Activated CD4-positive, alpha-beta T cell treated with anti-CD3 and anti-CD28 coated beads, Interleukin-2, amount 10 ng/mL, durations not matched to agents 7 days and 5 days (primary cell): Measurements from ENCODE around the gene SLC35F3. TPM values are rescaled to one million over a fixed set of nuclear protein-coding genes. Genes with fewer than 3 reads are reported as not detected.

Source experiments
- CTCF ChIA-PET: fragments of 350-600 bp; sonication (Branson Sonifier 250); formaldehyde crosslinking; loops from one replicate; lab custom pipeline; 2021; ENCODE audit warnings: antibody characterized with exemption; lab: Charles Lee
- POLR2A ChIA-PET: fragments of 350-600 bp; sonication (Branson Sonifier 250); formaldehyde crosslinking; loops from one replicate; lab custom pipeline; 2021; ENCODE audit warnings: antibody characterized with exemption; lab: Charles Lee
- DNase-seq: peaks from one replicate; pipeline ENCODE4 v3.0.0-alpha.2; 2020
- H3K27ac Mint-ChIP-seq: one replicate; pipeline ENCODE4 v1.8.0; 2021; ENCODE audit warnings: mild to moderate bottlenecking, moderate library complexity, mixed read lengths
- H3K27me3 Mint-ChIP-seq: one replicate; pipeline ENCODE4 v1.8.0; 2021; ENCODE audit warnings: mixed read lengths
- H3K36me3 Mint-ChIP-seq: one replicate; pipeline ENCODE4 v1.8.0; 2021; ENCODE audit warnings: low read depth, mixed read lengths
- H3K4me1 Mint-ChIP-seq: one replicate; pipeline ENCODE4 v1.8.0; 2021; ENCODE audit warnings: mixed read lengths
- H3K4me3 Mint-ChIP-seq: one replicate; pipeline ENCODE4 v1.8.0; 2021; ENCODE audit warnings: mild to moderate bottlenecking, moderate library complexity, mixed read lengths
- H3K9me3 Mint-ChIP-seq: one replicate; pipeline ENCODE4 v1.8.0; 2021; ENCODE audit warnings: mixed read lengths
- total RNA-seq, 2 experiments: library from RNA; stranded (reverse); gene quantifications; one replicate each; pipeline ENCODE4 v1.2.3, GENCODE V29; 2021

Gene SLC35F3
- total RNA-seq, 2 experiments from 2014 or later = 5.9 to 6.5 TPM

DNA sequence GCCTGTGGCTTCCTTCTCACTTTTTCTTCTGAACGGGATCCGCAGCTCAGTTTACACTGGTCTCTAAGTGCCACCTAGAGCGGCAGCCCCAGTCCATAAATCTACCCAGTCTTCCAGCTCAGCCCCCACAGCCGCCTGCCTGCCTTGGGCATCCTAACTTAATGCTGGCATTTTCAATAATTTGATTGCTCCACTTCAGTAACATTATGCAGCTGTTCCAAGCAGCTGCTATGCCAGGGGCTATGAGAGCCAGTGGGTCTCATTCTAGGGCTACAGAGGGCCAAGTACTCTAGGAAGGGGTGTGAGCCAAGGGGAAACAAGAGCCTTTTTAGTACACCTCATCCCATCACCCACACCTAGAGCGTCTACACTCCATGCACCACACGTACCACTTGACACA lies 420.3 kb downstream of the SLC35F3 start:
- H3K27ac Mint-ChIP-seq = no peak overlapping the region
- ChIA-PET CTCF (interaction anchor here (0.8 to 3.3 kb wide), 4 partner anchors 11 to 112 kb away, joined by 3 to 9 read pairs (median 4); no protein-coding TSS in a partner anchor), POLR2A (no interaction called here)
- no peak for DNase-seq
- peaks cover 5% of the 10 kb centered on the region for H3K36me3 Mint-ChIP-seq
- H3K4me1 Mint-ChIP-seq = peaks cover 35% of the 10 kb centered on the region
- peaks cover 5% of the 10 kb centered on the region for H3K27me3 Mint-ChIP-seq
- H3K9me3 Mint-ChIP-seq = no peaks in the 10 kb centered on the region
- no peak overlapping the region for H3K4me3 Mint-ChIP-seq

GRCh38 chr1:234325878-234326496 lies 421.5 kb downstream of the SLC35F3 start:
- H3K27ac Mint-ChIP-seq = peak overlapping the region; percentile 78
- no peak for DNase-seq
- POLR2A ChIA-PET = no interaction called here

GRCh38 chr1:234326497-234327366 lies 422.3 kb downstream of the SLC35F3 start:
- peaks cover 24% of the 10 kb centered on the region for H3K4me1 Mint-ChIP-seq
- peak overlapping the region; percentile 78 for H3K27ac Mint-ChIP-seq
- ChIA-PET CTCF (interaction anchor here (0.7 to 3.3 kb wide), 16 partner anchors 9 to 202 kb away, joined by 3 to 18 read pairs (median 4); no protein-coding TSS in a partner anchor), POLR2A (no interaction called here)
- H3K4me3 Mint-ChIP-seq = peak overlapping the region; percentile 73
- no peaks in the 10 kb centered on the region for H3K36me3 Mint-ChIP-seq
- H3K27me3 Mint-ChIP-seq = peaks cover 7% of the 10 kb centered on the region
- peak; percentile 78 for DNase-seq
- no peaks in the 10 kb centered on the region for H3K9me3 Mint-ChIP-seq

More at GRCh38 chr1:234325878-234326496, 421.5 kb downstream of the SLC35F3 start:
- CTCF ChIA-PET = interaction anchor here (0.7 to 3.3 kb wide), 14 partner anchors 10 to 772 kb away, joined by 3 to 18 read pairs (median 4); no protein-coding TSS in a partner anchor
- Mint-ChIP-seq H3K9me3 (no peaks in the 10 kb centered on the region), H3K4me3 (peak overlapping the region; percentile 73), H3K36me3 (peaks cover 5% of the 10 kb centered on the region), H3K4me1 (peaks cover 31% of the 10 kb centered on the region), H3K27me3 (peaks cover 5% of the 10 kb centered on the region)

DNA sequence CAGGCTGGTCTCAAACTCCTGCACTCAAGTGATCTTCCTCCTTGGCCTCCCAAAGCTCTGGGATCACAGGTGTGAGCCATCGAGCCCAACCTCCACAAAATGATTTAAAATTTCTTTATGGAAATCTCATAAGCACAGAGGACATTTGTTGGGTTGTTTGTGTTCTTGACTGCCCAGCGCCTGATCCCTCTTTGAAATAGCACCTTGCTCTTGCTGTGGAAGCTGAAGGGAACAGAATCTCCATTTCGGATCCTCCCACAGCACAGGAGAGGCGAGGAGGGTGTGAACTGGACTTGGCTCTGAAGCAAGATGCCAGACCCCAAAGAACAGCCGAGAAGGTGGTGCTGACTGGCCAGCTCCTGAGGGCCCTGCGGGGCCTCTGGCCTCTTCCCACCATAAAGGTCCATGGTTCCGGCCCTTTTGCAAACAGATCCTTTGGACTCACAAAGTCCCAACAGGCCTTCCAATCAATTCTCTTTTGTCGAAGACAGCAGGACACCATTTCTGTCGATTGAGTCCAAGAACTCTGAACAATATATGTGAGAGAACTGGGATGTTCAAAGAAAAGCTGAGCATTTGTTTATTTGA lies 423.2 kb downstream of the SLC35F3 start:
- POLR2A ChIA-PET = no interaction called here
- no peak for DNase-seq

DNA sequence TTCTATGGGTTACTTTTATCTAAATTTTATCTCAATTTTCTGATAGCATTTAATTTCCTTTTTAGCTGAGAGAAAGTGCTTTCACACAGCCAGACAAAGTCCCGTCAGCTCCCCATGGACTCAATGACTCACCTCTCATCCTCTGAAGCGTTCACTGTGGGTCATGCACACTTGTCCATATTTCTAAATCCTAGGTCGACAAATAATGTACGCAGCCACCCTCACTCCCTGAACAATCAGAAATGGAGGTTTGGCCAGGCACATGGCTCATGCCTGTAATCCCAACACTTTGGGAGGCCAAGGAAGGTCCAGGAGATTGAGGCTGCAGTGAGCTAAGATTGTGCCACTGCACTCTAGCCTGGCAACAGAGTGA lies 426.4 kb downstream of the SLC35F3 start:
- no peak overlapping the region for H3K4me3 Mint-ChIP-seq
- DNase-seq = no peak
- H3K4me1 Mint-ChIP-seq = peaks cover 11% of the 10 kb centered on the region
- peaks cover under 1% of the 10 kb centered on the region for H3K36me3 Mint-ChIP-seq
- peaks cover 4% of the 10 kb centered on the region for H3K9me3 Mint-ChIP-seq
- CTCF ChIA-PET = interaction anchor here (1.0 kb wide), 1 partner anchor 164 kb away, joined by 3 read pairs; no protein-coding TSS in a partner anchor
- H3K27ac Mint-ChIP-seq = no peak overlapping the region
- peaks cover 21% of the 10 kb centered on the region for H3K27me3 Mint-ChIP-seq
- POLR2A ChIA-PET = no interaction called here

More for the DNA sequence above, 423.2 kb downstream of the SLC35F3 start:
- Mint-ChIP-seq H3K27ac (no peak overlapping the region), H3K27me3 (peaks cover 14% of the 10 kb centered on the region), H3K36me3 (no peaks in the 10 kb centered on the region), H3K4me1 (peaks cover 21% of the 10 kb centered on the region), H3K9me3 (no peaks in the 10 kb centered on the region), H3K4me3 (no peak overlapping the region)
- CTCF ChIA-PET = interaction anchor here (0.9 to 3.3 kb wide), 11 partner anchors 9 to 217 kb away, joined by 3 to 18 read pairs (median 4); no protein-coding TSS in a partner anchor

DNA sequence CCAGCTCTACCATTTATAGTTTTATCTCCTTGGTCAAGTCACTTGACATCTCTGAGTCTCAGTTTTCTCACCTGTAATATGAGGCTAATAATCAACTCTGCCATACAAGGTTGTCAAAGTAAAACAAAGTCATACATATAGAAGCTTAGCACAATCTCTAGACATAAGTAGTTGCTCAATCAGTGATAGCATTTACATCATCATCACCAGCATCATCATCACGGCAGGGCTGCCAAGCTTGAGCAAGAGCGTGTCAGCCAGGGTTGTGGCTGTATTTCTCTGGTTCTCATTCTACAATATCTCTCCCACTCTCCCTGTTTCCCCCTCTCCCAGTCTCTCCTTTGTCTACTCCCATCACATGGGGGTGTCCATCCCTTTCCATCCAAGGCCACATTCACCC lies 427.0 kb downstream of the SLC35F3 start:
- peaks cover 7% of the 10 kb centered on the region for H3K9me3 Mint-ChIP-seq
- POLR2A ChIA-PET = no interaction called here
- CTCF ChIA-PET = no interaction called here
- H3K27me3 Mint-ChIP-seq = peaks cover 28% of the 10 kb centered on the region
- H3K4me3 Mint-ChIP-seq = no peak overlapping the region
- H3K4me1 Mint-ChIP-seq = peaks cover 5% of the 10 kb centered on the region
- peaks cover 2% of the 10 kb centered on the region for H3K36me3 Mint-ChIP-seq
- no peak for DNase-seq
- no peak overlapping the region for H3K27ac Mint-ChIP-seq

- peaks cover 50% of the 10 kb centered on the region for H3K27me3 Mint-ChIP-seq
- no peaks in the 10 kb centered on the region for H3K4me1 Mint-ChIP-seq
- POLR2A ChIA-PET = no interaction called here
- H3K9me3 Mint-ChIP-seq = peaks cover 19% of the 10 kb centered on the region
- H3K27ac Mint-ChIP-seq = no peak overlapping the region
- H3K4me3 Mint-ChIP-seq = no peak overlapping the region
- CTCF ChIA-PET = interaction anchor here (0.6 to 1.1 kb wide), 2 partner anchors 8 to 11 kb away, joined by 3 to 4 read pairs; no protein-coding TSS in a partner anchor
- peaks cover 2% of the 10 kb centered on the region for H3K36me3 Mint-ChIP-seq
- no peak for DNase-seq
These were observed 431.9 kb downstream of the SLC35F3 start for GRCh38 chr1:234336359-234336758.

GRCh38 chr1:234337233-234337632 lies 432.8 kb downstream of the SLC35F3 start:
- H3K9me3 Mint-ChIP-seq = peaks cover 19% of the 10 kb centered on the region
- no peak overlapping the region for H3K27ac Mint-ChIP-seq
- no peak for DNase-seq
- no peaks in the 10 kb centered on the region for H3K4me1 Mint-ChIP-seq
- peaks cover 44% of the 10 kb centered on the region for H3K27me3 Mint-ChIP-seq
- H3K36me3 Mint-ChIP-seq = peaks cover 2% of the 10 kb centered on the region
- H3K4me3 Mint-ChIP-seq = no peak overlapping the region
- ChIA-PET POLR2A (no interaction called here), CTCF (interaction anchor here (1.1 kb wide), 1 partner anchor 9 kb away, joined by 4 read pairs; no protein-coding TSS in a partner anchor)

DNA sequence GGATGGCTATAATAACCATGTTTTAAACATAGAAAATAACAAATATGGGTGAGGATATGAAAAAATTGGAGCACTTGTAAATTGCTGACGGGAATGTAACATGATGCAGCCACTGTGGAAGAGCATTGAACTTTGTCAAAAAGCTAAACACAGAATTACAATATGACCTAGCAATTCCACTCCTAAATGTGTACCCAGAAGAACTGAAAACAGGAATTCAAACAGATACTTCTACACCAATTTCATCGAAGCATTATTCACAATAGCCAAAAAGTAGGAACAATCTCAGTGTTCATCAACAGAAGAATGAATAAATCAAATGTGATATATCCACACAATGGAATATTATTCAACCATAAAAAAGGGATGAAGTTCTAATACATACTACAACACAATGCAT lies 436.1 kb downstream of the SLC35F3 start:
- ChIA-PET POLR2A (no interaction called here), CTCF (interaction anchor here (1.2 kb wide), 1 partner anchor 13 kb away, joined by 6 read pairs; no protein-coding TSS in a partner anchor)
- H3K4me1 Mint-ChIP-seq = no peaks in the 10 kb centered on the region
- DNase-seq = no peak
- peaks cover 2% of the 10 kb centered on the region for H3K36me3 Mint-ChIP-seq
- no peak overlapping the region for H3K4me3 Mint-ChIP-seq
- H3K27ac Mint-ChIP-seq = no peak overlapping the region
- peaks cover 30% of the 10 kb centered on the region for H3K27me3 Mint-ChIP-seq
- H3K9me3 Mint-ChIP-seq = peaks cover 16% of the 10 kb centered on the region

DNA sequence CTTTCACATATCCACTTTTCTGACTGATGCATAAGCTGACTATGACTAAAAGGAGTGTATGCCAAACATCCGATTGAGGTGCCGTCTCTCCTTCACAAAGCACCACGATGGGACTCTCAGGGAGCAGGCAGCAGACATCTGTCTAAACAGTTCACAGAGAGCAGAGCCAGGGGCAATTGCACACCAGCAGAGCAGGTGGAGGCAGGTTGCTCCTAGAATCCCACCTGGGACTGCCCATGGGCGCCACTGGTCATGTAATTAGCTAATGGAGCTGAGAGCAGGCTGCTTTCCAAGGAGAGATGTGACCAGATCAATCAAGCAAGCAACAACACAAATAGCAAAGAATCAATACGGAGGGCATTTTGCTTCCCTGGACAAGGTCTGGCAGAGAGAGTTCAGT lies 438.3 kb downstream of the SLC35F3 start:
- Mint-ChIP-seq H3K27me3 (peaks cover 13% of the 10 kb centered on the region), H3K27ac (no peak overlapping the region), H3K4me3 (no peak overlapping the region), H3K9me3 (peaks cover 7% of the 10 kb centered on the region), H3K4me1 (no peaks in the 10 kb centered on the region), H3K36me3 (no peaks in the 10 kb centered on the region)
- DNase-seq = no peak
- ChIA-PET POLR2A (no interaction called here), CTCF (interaction anchor here (1.4 to 2.0 kb wide), 2 partner anchors 16 to 20 kb away, joined by 3 to 8 read pairs; no protein-coding TSS in a partner anchor)

GRCh38 chr1:234345237-234345636 lies 440.8 kb downstream of the SLC35F3 start:
- H3K9me3 Mint-ChIP-seq = peaks cover 6% of the 10 kb centered on the region
- CTCF ChIA-PET = interaction anchor here (1.5 kb wide), 1 partner anchor 24 kb away, joined by 3 read pairs; no protein-coding TSS in a partner anchor

GRCh38 chr1:234348964-234349363 lies 444.5 kb downstream of the SLC35F3 start:
- ChIA-PET POLR2A (no interaction called here), CTCF (no interaction called here)
- DNase-seq = no peak
- H3K27ac Mint-ChIP-seq = no peak overlapping the region
- H3K4me3 Mint-ChIP-seq = no peak overlapping the region
- H3K36me3 Mint-ChIP-seq = no peaks in the 10 kb centered on the region
- peaks cover 23% of the 10 kb centered on the region for H3K27me3 Mint-ChIP-seq
- no peaks in the 10 kb centered on the region for H3K4me1 Mint-ChIP-seq
- H3K9me3 Mint-ChIP-seq = no peaks in the 10 kb centered on the region

More at GRCh38 chr1:234345237-234345636, 440.8 kb downstream of the SLC35F3 start:
- POLR2A ChIA-PET = no interaction called here
- H3K4me3 Mint-ChIP-seq = no peak overlapping the region
- H3K36me3 Mint-ChIP-seq = no peaks in the 10 kb centered on the region
- H3K4me1 Mint-ChIP-seq = no peaks in the 10 kb centered on the region
- no peak overlapping the region for H3K27ac Mint-ChIP-seq
- H3K27me3 Mint-ChIP-seq = peaks cover 16% of the 10 kb centered on the region
- DNase-seq = no peak
